Karpas-422 (cell line): ENCODE measurements around the gene CRCP. TPM values are rescaled to one million over a fixed set of nuclear protein-coding genes. Genes with fewer than 3 reads are reported as not detected.
A peak's percentile ranks its signal among the peaks of the same experiment; 100 is the strongest.
"Not testable (repeated sequence)": the region's sequence is repeated elsewhere in the genome, so short reads cannot be mapped to it uniquely, and the experiment has no call there.

ENCODE experiments used
- DNase-seq: peaks from one replicate; pipeline ENCODE4 v3.0.0-alpha.2; 2015
- H2AFZ ChIP-seq: fragments of 200-600 bp; sonication (generic); 2 replicates; pipeline ENCODE4 v1.6.1; 2014; ENCODE audit warnings: antibody characterized with exemption, low read length, mixed read lengths
- H3K27ac ChIP-seq: fragments of 200-600 bp; sonication (generic); 2 replicates; pipeline ENCODE4 v1.5.1; 2014; ENCODE audit warnings: mild to moderate bottlenecking, low read length, moderate library complexity
- H3K27me3 ChIP-seq: fragments of 200-600 bp; sonication (generic); 2 replicates; pipeline ENCODE4 v1.6.1; 2014; ENCODE audit warnings: low read length, mixed read lengths
- H3K36me3 ChIP-seq: fragments of 200-600 bp; sonication (generic); 2 replicates; pipeline ENCODE4 v1.6.1; 2014; ENCODE audit warnings: low read length, mixed read lengths; ENCODE audit not compliant: insufficient read depth
- H3K4me1 ChIP-seq: fragments of 200-600 bp; sonication (generic); 2 replicates; pipeline ENCODE4 v1.6.1; 2014; ENCODE audit warnings: mild to moderate bottlenecking, low read length, mixed read lengths
- H3K4me2 ChIP-seq: fragments of 200-600 bp; sonication (generic); 2 replicates; pipeline ENCODE4 v1.6.1; 2014; ENCODE audit warnings: low read length, low read depth, mild to moderate bottlenecking; ENCODE audit not compliant: poor library complexity, severe bottlenecking
- H3K4me3 ChIP-seq: fragments of 200-600 bp; sonication (generic); 2 replicates; pipeline ENCODE4 v1.5.1; 2014; ENCODE audit warnings: mild to moderate bottlenecking, antibody characterized with exemption, low read length, mixed read lengths
- H3K79me2 ChIP-seq: fragments of 200-600 bp; sonication (generic); 2 replicates; pipeline ENCODE4 v1.6.1; 2014; ENCODE audit warnings: mild to moderate bottlenecking, low read length, mixed read lengths
- H3K9ac ChIP-seq: fragments of 200-600 bp; sonication (generic); 2 replicates; pipeline ENCODE4 v1.6.0; 2014; ENCODE audit warnings: low read length
- H3K9me2 ChIP-seq: fragments of 200-600 bp; sonication (generic), shearing (Covaris generic); replicated peaks from 2 replicates; pipeline ENCODE4 v1.6.0; 2014; ENCODE audit warnings: mild to moderate bottlenecking, low read length, moderate library complexity; ENCODE audit not compliant: insufficient read depth
- H3K9me3 ChIP-seq: fragments of 300-700, 200-600 bp; sonication (generic); 2 replicates; pipeline ENCODE4 v1.6.1; 2014; ENCODE audit warnings: low read length, mixed read lengths
- H4K20me1 ChIP-seq: fragments of 200-600 bp; sonication (generic); 2 replicates; pipeline ENCODE4 v1.6.1; 2014; ENCODE audit warnings: mild to moderate bottlenecking, antibody characterized with exemption, low read length, low read depth; ENCODE audit not compliant: insufficient read depth
- total RNA-seq: library from RNA; depleted of rRNA; stranded (reverse); fragments of >200 nt; shearing (Covaris generic); gene quantifications from 2 replicates; pipeline ENCODE4 v1.2.3, GENCODE V29; 2014; ENCODE audit warnings: low replicate concordance; rRNA removed

The CRCP gene
- 22.6 and 38.8 TPM in 2 replicates for total RNA-seq

- no peaks in the 10 kb centered on the region for H3K9me3 ChIP-seq
- H2AFZ ChIP-seq, result peak within 1 kb of the TSS; percentile 68; the same call in 1 of the 2 replicates
- peak within 1 kb of the TSS; percentile 99 for H3K9ac ChIP-seq
- H3K79me2 ChIP-seq, result peaks cover 56% of the 10 kb centered on the region
- peaks cover 22% of the 10 kb centered on the region for H4K20me1 ChIP-seq
- peak within 1 kb of the TSS; percentile 88 for H3K27ac ChIP-seq
- peaks cover 30% of the 10 kb centered on the region for H3K4me1 ChIP-seq
- peaks cover 10% of the 10 kb centered on the region; the same call in 1 of the 2 replicates for H3K36me3 ChIP-seq
- no peaks in the 10 kb centered on the region for H3K9me2 ChIP-seq
- H3K4me3 ChIP-seq, result peak within 1 kb of the TSS; percentile 98
- no peaks in the 10 kb centered on the region for H3K27me3 ChIP-seq
- H3K4me2 ChIP-seq, result peak within 1 kb of the TSS; percentile 90
- DNase-seq, result peak; percentile 95
These were observed at the start of gene CRCP for GRCh38 chr7:66114743-66115649. TSS of gene CRCP (plus strand) at chr7:66114847. CDS start at chr7:66114963, 116 bp downstream.

- no peak overlapping the region for H3K9ac ChIP-seq
- H3K4me1 ChIP-seq, result no peaks in the 10 kb centered on the region
- no peaks in the 10 kb centered on the region for H3K9me3 ChIP-seq
- no peaks in the 10 kb centered on the region for H4K20me1 ChIP-seq
- no peak overlapping the region for H3K27ac ChIP-seq
- H3K4me2 ChIP-seq, result no peak overlapping the region
- no peaks in the 10 kb centered on the region for H3K36me3 ChIP-seq
- H3K27me3 ChIP-seq, result no peaks in the 10 kb centered on the region
- H3K79me2 ChIP-seq, result no peaks in the 10 kb centered on the region
- H2AFZ ChIP-seq, result no peak overlapping the region
- no peaks in the 10 kb centered on the region for H3K9me2 ChIP-seq
- H3K4me3 ChIP-seq, result no peak overlapping the region
- DNase-seq, result no peak
These were observed 44.9 kb upstream of the CRCP start for GRCh38 chr7:66069732-66070131.

GRCh38 chr7:66070222-66070621 is 44.4 kb upstream of the CRCP start:
- Histone ChIP-seq H3K27me3 (no peaks in the 10 kb centered on the region), H3K79me2 (no peaks in the 10 kb centered on the region), H4K20me1 (no peaks in the 10 kb centered on the region), H3K9ac (no peak overlapping the region), H3K36me3 (no peaks in the 10 kb centered on the region), H3K4me3 (no peak overlapping the region), H3K9me3 (no peaks in the 10 kb centered on the region), H3K4me1 (no peaks in the 10 kb centered on the region), H3K9me2 (no peaks in the 10 kb centered on the region), H3K4me2 (no peak overlapping the region), H2AFZ (no peak overlapping the region), H3K27ac (no peak overlapping the region)
- DNase-seq, result no peak

GRCh38 chr7:66072208-66072607 is 42.4 kb upstream of the CRCP start:
- not testable (repeated sequence) for H3K27me3 ChIP-seq, H3K4me2 ChIP-seq, H2AFZ ChIP-seq, H3K9me2 ChIP-seq, H4K20me1 ChIP-seq, H3K4me3 ChIP-seq, H3K9me3 ChIP-seq, H3K9ac ChIP-seq, H3K27ac ChIP-seq, H3K4me1 ChIP-seq, H3K36me3 ChIP-seq
- DNase-seq, result peak; percentile 43
- H3K79me2 ChIP-seq, result peaks cover 14% of the 10 kb centered on the region

GRCh38 chr7:66075590-66076461 is 38.8 kb upstream of the CRCP start, which contains the start of gene ASL:
TSS of gene ASL (plus strand) at chr7:66075819. CDS start at chr7:66076082, 263 bp downstream.
- Histone ChIP-seq H3K4me3 (peak within 1 kb of the TSS; percentile 77), H3K4me1 (peaks cover 9% of the 10 kb centered on the region), H3K79me2 (peaks cover 30% of the 10 kb centered on the region), H3K9ac (peak within 1 kb of the TSS; percentile 90), H3K9me2 (no peaks in the 10 kb centered on the region), H3K9me3 (no peaks in the 10 kb centered on the region), H2AFZ (peak within 1 kb of the TSS; percentile 82), H3K27me3 (no peaks in the 10 kb centered on the region), H4K20me1 (no peaks in the 10 kb centered on the region), H3K4me2 (peak within 1 kb of the TSS; percentile 82), H3K27ac (0 out of 2 replicates have a peak within 1 kb of the TSS, but pooled peaks have one; percentile 23), H3K36me3 (0 out of 2 replicates have a peak, but pooled peaks cover 3% of the 10 kb centered on the region)
- peak; percentile 95 for DNase-seq

GRCh38 chr7:66076462-66077329 is 38.0 kb upstream of the CRCP start:
- Histone ChIP-seq H3K27ac (0 out of 2 replicates have a peak overlapping the region, but pooled peaks have one; percentile 23), H4K20me1 (no peaks in the 10 kb centered on the region), H3K79me2 (peaks cover 30% of the 10 kb centered on the region), H3K36me3 (0 out of 2 replicates have a peak, but pooled peaks cover 3% of the 10 kb centered on the region), H3K9me3 (no peaks in the 10 kb centered on the region), H3K4me2 (peak overlapping the region; percentile 82), H2AFZ (peak overlapping the region; percentile 82; the same call in 1 of the 2 replicates), H3K9me2 (no peaks in the 10 kb centered on the region), H3K9ac (peak overlapping the region; percentile 90), H3K4me3 (peak overlapping the region; percentile 77), H3K4me1 (peaks cover 9% of the 10 kb centered on the region), H3K27me3 (no peaks in the 10 kb centered on the region)
- peak; percentile 68 for DNase-seq

- H3K36me3 ChIP-seq, result 0 out of 2 replicates have a peak, but pooled peaks cover 3% of the 10 kb centered on the region
- no peak for DNase-seq
- H3K9ac ChIP-seq, result no peak overlapping the region
- H3K4me2 ChIP-seq, result no peak overlapping the region
- H3K27ac ChIP-seq, result no peak overlapping the region
- H4K20me1 ChIP-seq, result no peaks in the 10 kb centered on the region
- peaks cover 9% of the 10 kb centered on the region for H3K4me1 ChIP-seq
- H3K27me3 ChIP-seq, result no peaks in the 10 kb centered on the region
- H3K4me3 ChIP-seq, result no peak overlapping the region
- H2AFZ ChIP-seq, result no peak overlapping the region
- H3K9me2 ChIP-seq, result no peaks in the 10 kb centered on the region
- H3K79me2 ChIP-seq, result peaks cover 30% of the 10 kb centered on the region
- H3K9me3 ChIP-seq, result no peaks in the 10 kb centered on the region
These were observed 36.6 kb upstream of the CRCP start for GRCh38 chr7:66078067-66078466.
